KBM-7 (cell line): Measurements from ENCODE around the gene SIGLEC5.

ENCODE experiments used
- DNase-seq: peaks from one replicate; pipeline ENCODE4 v3.0.0-alpha.2; 2015
- in situ Hi-C: fragments of 300-500 bp; cut with MboI; formaldehyde crosslinking; loops from 2 replicates; pipeline ENCODE4 v1.14.3; 2020; ENCODE audit warnings: low sequenced_read_pairs, low pct_unique_long_range_greater_than_20kb, mixed read lengths

The SIGLEC5 gene

GRCh38 chr19:51593138-51593890 is 36.9 kb downstream of the SIGLEC5 start:
- in situ Hi-C loops: no loop called here
- no peak for DNase-seq

GRCh38 chr19:51592521-51592920 is 37.7 kb downstream of the SIGLEC5 start:
- no peak for DNase-seq
- in situ Hi-C loops: no loop called here

GRCh38 chr19:51590441-51590840 is 39.8 kb downstream of the SIGLEC5 start:
- in situ Hi-C loops: no loop called here
- DNase-seq: no peak

GRCh38 chr19:51589511-51589910 is 40.7 kb downstream of the SIGLEC5 start:
- no peak for DNase-seq
- in situ Hi-C loops: no loop called here

- DNase-seq: no peak
- in situ Hi-C loops: no loop called here
Measured at GRCh38 chr19:51587264-51588191, 42.7 kb downstream of the SIGLEC5 start.

- in situ Hi-C loops: no loop called here
- no peak for DNase-seq
Measured at GRCh38 chr19:51586799-51587198, 43.4 kb downstream of the SIGLEC5 start.

GRCh38 chr19:51586103-51586728 is 44.0 kb downstream of the SIGLEC5 start:
- in situ Hi-C loops: no loop called here
- DNase-seq: peak; percentile 25

GRCh38 chr19:51576850-51577249 is 53.4 kb downstream of the SIGLEC5 start:
- in situ Hi-C loops: no loop called here

GRCh38 chr19:51573331-51573730 is 56.9 kb downstream of the SIGLEC5 start:
- in situ Hi-C loops: no loop called here
- no peak for DNase-seq

More at GRCh38 chr19:51576850-51577249, 53.4 kb downstream of the SIGLEC5 start:
- no peak for DNase-seq

GRCh38 chr19:51572908-51573307 is 57.3 kb downstream of the SIGLEC5 start:
- no peak for DNase-seq
- in situ Hi-C loops: no loop called here

- in situ Hi-C loops: no loop called here
- peak; percentile 80 for DNase-seq
Measured at GRCh38 chr19:51572410-51572809, 57.8 kb downstream of the SIGLEC5 start.

GRCh38 chr19:51571599-51571998 is 58.6 kb downstream of the SIGLEC5 start:
- peak; percentile 37 for DNase-seq
- in situ Hi-C loops: no loop called here

GRCh38 chr19:51570962-51571575 is 59.1 kb downstream of the SIGLEC5 start, which contains the start of gene ZNF175:
Gene ZNF175 (plus strand): TSS chr19:51571283. CDS start chr19:51573330, 2,047 bp downstream.
- peak; percentile 99 for DNase-seq
- in situ Hi-C loops: no loop called here

- DNase-seq: no peak
Measured at GRCh38 chr19:51568456-51568855, 61.7 kb downstream of the SIGLEC5 start.

GRCh38 chr19:51567583-51567982 is 62.6 kb downstream of the SIGLEC5 start:
- no peak for DNase-seq
- in situ Hi-C loops: no loop called here

More at GRCh38 chr19:51568456-51568855, 61.7 kb downstream of the SIGLEC5 start:
- in situ Hi-C loops: no loop called here

- peak; percentile 68 for DNase-seq
- in situ Hi-C loops: no loop called here
Measured at GRCh38 chr19:51566489-51567100, 63.6 kb downstream of the SIGLEC5 start.

- in situ Hi-C loops: no loop called here
- DNase-seq: peak; percentile 96
Measured at GRCh38 chr19:51565583-51565982, 64.6 kb downstream of the SIGLEC5 start.

- peak; percentile 96 for DNase-seq
- in situ Hi-C loops: no loop called here
Measured at GRCh38 chr19:51564791-51565190, 65.4 kb downstream of the SIGLEC5 start.
